Fibroblast of the aortic adventitia (primary cell): Measurements from ENCODE around the gene PI4KB. TPM values are rescaled to one million over a fixed set of nuclear protein-coding genes. Genes with fewer than 3 reads are reported as not detected.
A peak's percentile ranks its signal among the peaks of the same experiment; 100 is the strongest.
"Not testable (repeated sequence)": the region's sequence is repeated elsewhere in the genome, so short reads cannot be mapped to it uniquely, and the experiment has no call there.

ENCODE experiments used
- DNase-seq: peaks from one replicate; pipeline ENCODE4 v3.0.0-alpha.2; 2010; ENCODE audit warnings: low read depth
- H3K4me3 ChIP-seq: 2 replicates; pipeline ENCODE4 v1.5.1; 2011; ENCODE audit warnings: low read depth, mild to moderate bottlenecking, control low read depth, low read length, moderate library complexity
- total RNA-seq: library from RNA; depleted of rRNA; stranded (reverse); fragments of >200 nt; gene quantifications from 2 replicates; pipeline ENCODE4 v1.2.3, GENCODE V29; 2012; ENCODE audit warnings: low replicate concordance
- TF ChIP-seq, protein P1 (sequence below): IDR thresholded peaks from 2 replicates; pipeline ENCODE4 v1.5.1; 2011; ENCODE audit warnings: mild to moderate bottlenecking, low read length, control low read depth, inconsistent platforms; ENCODE audit not compliant: insufficient read depth

The PI4KB gene
- total RNA-seq, 1 donor = 41.0 TPM

DNA sequence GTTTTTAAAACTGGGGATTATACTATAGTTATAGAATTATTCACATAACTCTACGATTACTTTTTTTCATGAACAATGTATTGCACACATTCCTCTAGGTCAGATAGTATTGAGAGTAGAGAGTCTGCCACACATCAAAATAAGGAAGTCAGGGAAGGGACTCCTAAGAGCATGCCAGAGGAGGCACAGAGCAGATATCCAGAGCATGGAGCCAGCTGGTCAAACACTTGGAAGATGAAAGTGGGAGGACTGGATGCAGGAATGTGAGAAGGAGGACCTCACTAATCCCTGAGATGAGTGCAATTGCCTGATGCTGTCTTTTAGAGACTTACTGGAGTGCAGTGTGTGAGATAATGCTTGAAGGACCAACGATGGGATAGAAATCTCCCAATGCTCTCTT, 29.5 kb upstream of the PI4KB start:
- TF ChIP-seq, protein P1, sequence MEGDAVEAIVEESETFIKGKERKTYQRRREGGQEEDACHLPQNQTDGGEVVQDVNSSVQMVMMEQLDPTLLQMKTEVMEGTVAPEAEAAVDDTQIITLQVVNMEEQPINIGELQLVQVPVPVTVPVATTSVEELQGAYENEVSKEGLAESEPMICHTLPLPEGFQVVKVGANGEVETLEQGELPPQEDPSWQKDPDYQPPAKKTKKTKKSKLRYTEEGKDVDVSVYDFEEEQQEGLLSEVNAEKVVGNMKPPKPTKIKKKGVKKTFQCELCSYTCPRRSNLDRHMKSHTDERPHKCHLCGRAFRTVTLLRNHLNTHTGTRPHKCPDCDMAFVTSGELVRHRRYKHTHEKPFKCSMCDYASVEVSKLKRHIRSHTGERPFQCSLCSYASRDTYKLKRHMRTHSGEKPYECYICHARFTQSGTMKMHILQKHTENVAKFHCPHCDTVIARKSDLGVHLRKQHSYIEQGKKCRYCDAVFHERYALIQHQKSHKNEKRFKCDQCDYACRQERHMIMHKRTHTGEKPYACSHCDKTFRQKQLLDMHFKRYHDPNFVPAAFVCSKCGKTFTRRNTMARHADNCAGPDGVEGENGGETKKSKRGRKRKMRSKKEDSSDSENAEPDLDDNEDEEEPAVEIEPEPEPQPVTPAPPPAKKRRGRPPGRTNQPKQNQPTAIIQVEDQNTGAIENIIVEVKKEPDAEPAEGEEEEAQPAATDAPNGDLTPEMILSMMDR = no peak
- peak; percentile 27 for DNase-seq
- no peak overlapping the region for H3K4me3 ChIP-seq

DNA sequence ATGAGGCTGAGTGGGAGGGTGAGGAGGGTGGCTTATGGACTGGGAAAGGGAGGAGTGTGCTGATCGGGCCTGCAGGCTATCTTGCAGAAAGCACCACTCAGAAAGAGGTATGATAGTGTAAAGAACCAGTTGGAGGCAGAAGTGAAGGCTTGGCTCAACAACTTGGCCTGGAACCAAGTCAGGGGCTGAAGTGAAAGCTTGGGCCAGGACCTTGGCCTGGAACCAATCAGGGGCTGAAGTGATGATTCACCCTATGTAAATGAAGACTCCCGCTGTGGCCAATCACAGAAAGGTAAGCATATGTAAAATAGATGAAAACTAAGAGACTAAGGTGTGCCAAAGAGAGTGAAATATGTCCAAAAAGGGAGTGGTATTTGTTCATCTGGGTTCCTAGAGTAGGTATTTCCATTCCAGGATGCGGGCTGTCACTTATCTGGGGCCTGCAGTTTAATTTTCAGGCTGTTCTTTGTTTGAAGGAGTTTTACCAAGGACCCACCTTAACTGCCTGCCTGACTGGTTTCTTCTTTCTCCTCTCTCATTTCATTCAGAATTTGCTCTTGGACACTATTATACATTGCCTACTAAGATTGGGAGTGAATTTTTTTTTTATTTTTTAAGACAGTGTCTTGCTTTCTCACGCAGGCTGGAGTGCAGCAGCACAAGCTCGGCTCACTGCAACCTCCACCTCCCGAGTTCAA, 25.0 kb upstream of the PI4KB start:
- DNase-seq = peak; percentile 35
- TF ChIP-seq, protein P1 = no peak
- no peak overlapping the region for H3K4me3 ChIP-seq

DNA sequence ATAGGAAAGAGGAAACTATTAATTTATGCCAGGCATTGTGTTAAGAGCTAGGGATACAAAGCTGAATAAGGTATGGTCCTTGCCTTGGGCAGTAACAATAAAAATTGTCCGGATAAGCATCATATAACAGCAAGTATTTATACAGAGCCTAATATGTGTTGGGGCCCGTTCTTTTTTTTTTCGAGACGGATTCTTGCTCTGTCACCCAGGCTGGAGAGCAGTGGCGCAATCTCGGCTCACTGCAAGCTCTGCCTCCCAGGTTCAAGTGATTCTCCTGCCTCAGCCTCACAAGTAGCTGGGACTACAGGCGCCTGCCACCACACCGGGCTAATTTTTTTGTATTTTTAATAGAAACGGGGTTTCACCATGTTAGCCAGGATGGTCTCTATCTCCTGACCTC, 23.1 kb upstream of the PI4KB start:
- DNase-seq, H3K4me3 ChIP-seq: not testable (repeated sequence)

DNA sequence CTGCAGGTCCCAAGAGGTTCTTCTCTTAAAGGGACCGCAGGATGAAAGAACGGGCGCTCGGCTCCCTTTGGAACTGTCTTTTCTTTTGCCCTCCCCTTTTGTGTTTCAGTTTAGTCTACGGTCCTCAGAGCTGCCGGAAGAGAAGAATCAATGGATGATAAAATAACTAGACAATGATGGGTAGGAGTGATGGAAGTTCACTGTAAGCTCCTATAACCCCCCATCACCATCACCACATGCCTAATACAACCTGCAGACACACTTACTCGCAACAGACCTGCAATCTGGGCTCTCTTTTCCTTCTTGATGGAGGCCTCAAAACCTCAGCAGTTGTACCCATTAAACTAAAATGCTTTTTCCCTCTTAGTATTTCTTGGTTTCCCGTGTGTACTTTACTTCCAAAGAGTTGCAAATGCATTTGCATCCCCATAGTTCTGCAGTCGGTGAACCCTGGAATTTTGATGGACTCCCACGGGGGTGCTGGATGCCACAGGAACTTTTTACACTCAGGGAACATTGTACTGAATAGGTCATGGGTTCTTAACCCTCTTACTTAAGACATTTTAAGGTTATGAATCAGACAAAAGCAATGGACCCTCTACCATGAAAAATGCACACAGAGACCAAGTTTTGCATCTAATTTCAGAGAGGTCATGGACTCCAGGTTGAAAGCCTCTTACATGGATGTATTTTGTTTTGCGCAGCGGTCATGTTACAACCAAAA, 20.5 kb upstream of the PI4KB start:
- peak overlapping the region; percentile 54 for H3K4me3 ChIP-seq
- TF ChIP-seq, protein P1 = no peak
- DNase-seq = no peak

DNA sequence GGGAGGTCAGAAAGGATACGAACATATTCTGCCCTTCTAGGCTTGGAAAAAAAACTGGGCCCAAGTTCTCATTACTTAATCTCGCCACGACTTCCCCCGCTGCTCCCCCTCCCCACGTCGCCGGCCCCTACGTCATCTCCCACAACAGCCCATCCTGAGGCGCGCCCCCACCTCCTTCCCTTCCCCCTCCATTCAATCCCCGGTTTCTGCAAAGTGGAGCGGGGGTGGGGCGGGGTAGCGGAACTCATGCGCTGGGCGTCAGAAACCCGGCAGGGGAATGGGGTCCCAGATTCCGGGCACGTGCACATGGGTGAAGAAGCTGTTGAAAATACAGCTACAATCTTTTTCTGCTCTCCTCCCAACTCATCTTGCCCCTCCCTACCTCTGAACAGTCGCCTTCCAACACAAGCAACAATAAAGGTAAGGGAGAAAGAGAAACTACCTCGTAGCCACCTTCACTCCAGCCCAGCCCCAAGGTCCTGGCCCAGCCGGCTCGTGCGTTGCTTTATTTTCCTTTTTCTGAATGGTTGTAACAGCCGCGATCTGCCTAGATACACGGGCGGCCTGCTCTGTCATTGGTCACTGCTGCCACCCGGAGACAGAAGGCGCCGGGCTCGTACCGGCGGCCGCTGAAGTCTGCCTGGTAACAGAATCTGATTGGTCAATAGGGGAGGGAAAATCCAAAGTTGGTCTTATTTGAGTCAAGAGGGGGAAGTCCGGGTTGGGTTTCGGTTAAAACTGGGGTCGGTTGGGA, 19.7 kb upstream of the PI4KB start, which contains the start of gene RFX5:
RFX5 (minus strand) TSS at position 484 of the 754 bp plus-strand sequence. CDS start 932 bp downstream, outside the sequence.
- peak; percentile 98 for DNase-seq
- TF ChIP-seq, protein P1 = no peak
- peak within 1 kb of the TSS; percentile 89 for H3K4me3 ChIP-seq

DNA sequence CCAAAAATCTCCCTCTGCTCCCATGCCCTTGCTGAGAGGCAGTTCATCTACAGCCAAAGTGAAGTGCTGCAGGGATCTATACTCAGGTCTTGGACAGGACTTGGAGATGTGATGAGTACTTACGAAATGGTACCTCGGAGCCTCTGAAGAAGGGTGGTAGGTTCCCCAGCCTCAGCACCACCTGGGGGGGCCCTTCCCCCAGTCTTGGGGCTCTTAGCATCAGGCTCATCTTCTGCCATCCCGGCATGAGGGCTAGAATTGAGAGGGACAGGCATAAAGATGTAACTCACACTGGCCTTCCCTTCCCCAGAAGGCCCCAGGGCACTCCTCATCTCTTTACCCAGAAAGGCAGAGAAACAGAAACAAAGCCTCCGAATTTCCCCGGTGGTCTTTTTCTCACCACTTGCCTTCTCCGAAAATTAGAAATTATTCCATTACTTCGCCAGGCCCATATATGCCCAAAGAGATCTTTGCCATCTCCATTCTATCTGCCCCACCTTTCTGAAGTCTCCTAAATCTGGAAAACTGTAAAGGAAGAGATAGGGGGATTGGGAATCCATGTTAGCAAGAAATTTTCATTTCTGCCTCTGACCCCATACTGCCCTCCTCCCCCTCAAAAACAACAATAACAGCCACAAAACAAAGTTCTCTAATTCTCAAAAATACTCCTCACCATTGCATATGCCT, 19.0 kb upstream of the PI4KB start:
- TF ChIP-seq, protein P1 = no peak
- peak overlapping the region; percentile 89 for H3K4me3 ChIP-seq
- DNase-seq = no peak
